H9 (cell line): ENCODE data around the gene GGACT. TPM values are rescaled to one million over a fixed set of nuclear protein-coding genes. Genes with fewer than 3 reads are reported as not detected.

ENCODE experiments used
- DNase-seq: peaks from one replicate; pipeline ENCODE4 v3.0.0-alpha.2; 2017
- H2AFZ ChIP-seq: one replicate; pipeline ENCODE4 v1.6.1; 2013; ENCODE audit warnings: mild to moderate bottlenecking, low read length, control low read depth, moderate library complexity
- H2AK5ac ChIP-seq: 2 replicates; pipeline ENCODE4 v1.6.1; 2013; ENCODE audit warnings: low read length, control low read depth, mixed read lengths; ENCODE audit not compliant: insufficient read length
- H2BK120ac ChIP-seq: one replicate; pipeline ENCODE4 v1.6.1; 2013; ENCODE audit warnings: low read depth, mild to moderate bottlenecking, low read length, control low read depth, inconsistent platforms; ENCODE audit not compliant: poor library complexity, severe bottlenecking
- H2BK12ac ChIP-seq: 2 replicates; pipeline ENCODE4 v1.6.1; 2013; ENCODE audit warnings: low read length, control low read depth, mixed read lengths, low read depth; ENCODE audit not compliant: insufficient read length
- H2BK15ac ChIP-seq: 2 replicates; pipeline ENCODE4 v1.6.1; 2013; ENCODE audit warnings: low read depth, low read length, control low read depth
- H2BK20ac ChIP-seq: one replicate; pipeline ENCODE4 v1.6.1; 2013; ENCODE audit warnings: low read depth, mild to moderate bottlenecking, low read length, control low read depth, inconsistent platforms; ENCODE audit not compliant: poor library complexity, severe bottlenecking
- H2BK5ac ChIP-seq: 2 replicates; pipeline ENCODE4 v1.6.1; 2013; ENCODE audit warnings: low read length, control low read depth, mixed read lengths; ENCODE audit not compliant: insufficient read length
- H3K14ac ChIP-seq: 2 replicates; pipeline ENCODE4 v1.6.1; 2013; ENCODE audit warnings: low read length, control low read depth; ENCODE audit not compliant: insufficient read depth
- H3K18ac ChIP-seq: 2 replicates; pipeline ENCODE4 v1.6.1; 2013; ENCODE audit warnings: low read depth, mild to moderate bottlenecking, mixed read lengths, low read length, control low read depth; ENCODE audit not compliant: insufficient read length
- H3K23ac ChIP-seq: 2 replicates; pipeline ENCODE4 v1.6.1; 2013; ENCODE audit warnings: low read length, control low read depth, mixed read lengths, low read depth; ENCODE audit not compliant: insufficient read length
- H3K23me2 ChIP-seq: 2 replicates; pipeline ENCODE4 v1.6.1; 2013; ENCODE audit warnings: low read depth, mild to moderate bottlenecking, mixed read lengths, low read length, control low read depth; ENCODE audit not compliant: insufficient read length, poor library complexity, severe bottlenecking
- H3K27ac ChIP-seq: 2 replicates; pipeline ENCODE4 v1.5.1; 2013; ENCODE audit warnings: low read length, control low read depth, mixed read lengths, low read depth; ENCODE audit not compliant: insufficient read length
- H3K27me3 ChIP-seq: 2 replicates; pipeline ENCODE4 v1.6.1; 2013; ENCODE audit warnings: low read length, control low read depth, inconsistent platforms; ENCODE audit not compliant: insufficient read depth
- H3K4ac ChIP-seq: 2 replicates; pipeline ENCODE4 v1.6.1; 2013; ENCODE audit warnings: low read depth, mild to moderate bottlenecking, control low read depth, inconsistent platforms, low read length, moderate library complexity
- H3K4me1 ChIP-seq: 2 replicates; pipeline ENCODE4 v1.6.1; 2013; ENCODE audit warnings: low read length, control low read depth, inconsistent platforms; ENCODE audit not compliant: insufficient read depth
- H3K4me2 ChIP-seq: 2 replicates; pipeline ENCODE4 v1.6.1; 2013; ENCODE audit warnings: low read length, control low read depth, mixed read lengths; ENCODE audit not compliant: insufficient read length, insufficient read depth
- H3K56ac ChIP-seq: 2 replicates; pipeline ENCODE4 v1.6.1; 2013; ENCODE audit warnings: low read depth, mild to moderate bottlenecking, mixed read lengths, low read length, control low read depth; ENCODE audit not compliant: insufficient read length
- H3K79me1 ChIP-seq: 2 replicates; pipeline ENCODE4 v1.6.1; 2013; ENCODE audit warnings: low read depth, mild to moderate bottlenecking, moderate library complexity, low read length, control low read depth, inconsistent platforms; ENCODE audit not compliant: insufficient read depth, poor library complexity, severe bottlenecking
- H3K79me2 ChIP-seq: 2 replicates; pipeline ENCODE4 v1.6.1; 2013; ENCODE audit warnings: low read length, control low read depth, inconsistent platforms; ENCODE audit not compliant: insufficient read depth
- H3K9ac ChIP-seq: 2 replicates; pipeline ENCODE4 v1.6.1; 2013; ENCODE audit warnings: low read length, control low read depth, mixed read lengths; ENCODE audit not compliant: insufficient read length; ENCODE audit errors: extremely low read depth
- H3K9me3 ChIP-seq: one replicate; pipeline ENCODE4 v1.6.1; 2013; ENCODE audit warnings: low read depth, low read length, inconsistent platforms; ENCODE audit not compliant: control insufficient read depth
- H3T11ph ChIP-seq: one replicate; pipeline ENCODE4 v1.6.1; 2013; ENCODE audit warnings: mild to moderate bottlenecking, low read length, control low read depth, inconsistent platforms
- H4K20me1 ChIP-seq: one replicate; pipeline ENCODE4 v1.6.1; 2013; ENCODE audit not compliant: control insufficient read depth, insufficient read length, insufficient read depth
- H4K5ac ChIP-seq: 2 replicates; pipeline ENCODE4 v1.6.1; 2013; ENCODE audit warnings: low read depth, mild to moderate bottlenecking, mixed read lengths, low read length, control low read depth; ENCODE audit not compliant: insufficient read length
- H4K8ac ChIP-seq: replicated peaks from 2 replicates; pipeline ENCODE4 v1.6.1; 2013; ENCODE audit warnings: low read length, control low read depth, mixed read lengths, low read depth; ENCODE audit not compliant: insufficient read length
- H4K91ac ChIP-seq: 2 replicates; pipeline ENCODE4 v1.6.1; 2013; ENCODE audit warnings: low read depth, mild to moderate bottlenecking, moderate library complexity, mixed read lengths, low read length, control low read depth; ENCODE audit not compliant: insufficient read length
- H3K27ac Mint-ChIP-seq, 3 experiments: 2 replicates in 2 of 3; 3 replicates in 1 of 3; pipeline ENCODE4 v1.8.0; 2020 to 2021; ENCODE audit warnings: mixed read lengths in 3 of 3, mild to moderate bottlenecking in 1 of 3, moderate library complexity in 1 of 3
- H3K27me3 Mint-ChIP-seq: 2 replicates; pipeline ENCODE4 v1.8.0; 2021; ENCODE audit warnings: low read depth, mild to moderate bottlenecking, moderate library complexity, mixed read lengths
- H3K36me3 Mint-ChIP-seq, 3 experiments: 2 replicates in 2 of 3; 3 replicates in 1 of 3; pipeline ENCODE4 v1.8.0; 2020 to 2021; ENCODE audit warnings: low read depth in 3 of 3, mixed read lengths in 3 of 3; ENCODE audit not compliant: insufficient read depth in 1 of 3
- H3K4me1 Mint-ChIP-seq, 2 experiments: 2 replicates each; pipeline ENCODE4 v1.8.0; 2020; ENCODE audit warnings: mixed read lengths in 2 of 2
- H3K4me3 Mint-ChIP-seq, 2 experiments: 2 replicates in 1 of 2; 3 replicates in 1 of 2; pipeline ENCODE4 v1.8.0; 2020 to 2021; ENCODE audit warnings: mild to moderate bottlenecking in 2 of 2, mixed read lengths in 2 of 2, moderate library complexity in 1 of 2
- H3K9me3 Mint-ChIP-seq, 2 experiments: 2 replicates in 1 of 2; 3 replicates in 1 of 2; pipeline ENCODE4 v1.8.0; 2020; ENCODE audit warnings: mild to moderate bottlenecking in 2 of 2, mixed read lengths in 2 of 2, moderate library complexity in 1 of 2
- CTCF ChIP-seq: fragments of 200-600 bp; sonication (generic); conservative IDR thresholded peaks from 3 replicates; pipeline ENCODE4 v1.8.0; 2021; ENCODE audit warnings: antibody characterized with exemption, mild to moderate bottlenecking
- WGBS: extraction: QIAGEN DNeasy Blood & Tissue Kit; methylation state at CpG from one replicate; pipeline ENCODE4 v1.1.7; 2013; ENCODE audit warnings: missing lambda C conversion rate, low lambda C conversion rate, mixed read lengths; ENCODE audit not compliant: insufficient read length; ENCODE audit errors: extremely low coverage; 5-methylcytosine and 5-hydroxymethylcytosine counted together
- total RNA-seq: library from RNA; stranded (reverse); gene quantifications from 2 replicates; pipeline ENCODE4 v1.2.1, GENCODE V29; 2021

The GGACT gene
- total RNA-seq, 1 experiment from 2014 or later, result 1.3 TPM

- peaks cover 3 to 7% of the 10 kb centered on the region in 2 experiments; a peak in 3 of 4 replicates for H3K4me1 Mint-ChIP-seq
- H3K4me2 ChIP-seq, result no peak overlapping the region
- no peak overlapping the region for H2BK20ac ChIP-seq
- no peak for DNase-seq
- peaks cover 8% of the 10 kb centered on the region for H3K9me3 ChIP-seq
- H3T11ph ChIP-seq, result no peak overlapping the region
- no peaks in the 10 kb centered on the region for H4K20me1 ChIP-seq
- no peak overlapping the region for H3K4ac ChIP-seq
- peaks cover 11% of the 10 kb centered on the region for H3K27me3 Mint-ChIP-seq
- H3K56ac ChIP-seq, result no peak overlapping the region
- H3K79me2 ChIP-seq, result no peaks in the 10 kb centered on the region
- H3K23ac ChIP-seq, result no peak overlapping the region
- H4K8ac ChIP-seq, result no peak overlapping the region
- no peak overlapping the region for H4K5ac ChIP-seq
- no peak overlapping the region for H2AK5ac ChIP-seq
- H3K23me2 ChIP-seq, result peaks cover 2% of the 10 kb centered on the region
- no peak overlapping the region for H3K27ac Mint-ChIP-seq
- H2BK12ac ChIP-seq, result no peak overlapping the region
- H3K18ac ChIP-seq, result no peak overlapping the region
- no peak overlapping the region for H2AFZ ChIP-seq
- peaks cover 18 to 21% of the 10 kb centered on the region in 2 experiments; a peak in 4 of 5 replicates for H3K9me3 Mint-ChIP-seq
- H3K4me3 Mint-ChIP-seq, result no peak overlapping the region
- H3K27me3 ChIP-seq, result no peaks in the 10 kb centered on the region; the same call in 1 of the 2 replicates
- no peak overlapping the region for H3K27ac ChIP-seq
- H3K14ac ChIP-seq, result no peak overlapping the region
- no CpG with 5 or more reads among the region's 5 CpGs for WGBS
- no peak overlapping the region for H4K91ac ChIP-seq
- no peaks in the 10 kb centered on the region for H3K79me1 ChIP-seq
- H3K9ac ChIP-seq, result no peak overlapping the region
- H2BK5ac ChIP-seq, result no peak overlapping the region
- H3K36me3 Mint-ChIP-seq, result peaks cover 17 to 29% (median 21%) of the 10 kb centered on the region in 3 experiments
- no peak overlapping the region for H2BK120ac ChIP-seq
- TF ChIP-seq CTCF, result no peak
- H3K4me1 ChIP-seq, result no peaks in the 10 kb centered on the region
- H2BK15ac ChIP-seq, result no peak overlapping the region
Measured at GRCh38 chr13:100584896-100585295, 3.7 kb downstream of the GGACT start.
